Activated CD4-positive, alpha-beta T cell treated with anti-CD3 and anti-CD28 coated beads, Interleukin-2, amount 50 U/mL, for 24 hours (primary cell): ENCODE measurements around the gene PSG6.
"Not testable (repeated sequence)": the region's sequence is repeated elsewhere in the genome, so short reads cannot be mapped to it uniquely, and the experiment has no call there.

Experiments
- DNase-seq, 2 donors: peaks; one replicate each; pipeline ENCODE4 v3.0.0-alpha.2; 2020; ENCODE audit warnings: low read depth in 1 of 2, low spot score in 1 of 2

PSG6 gene

GRCh38 chr19:42853231-42853630 lies 64.5 kb downstream of the PSG6 start:
- not testable (repeated sequence) for DNase-seq

GRCh38 chr19:42852821-42853220 lies 64.9 kb downstream of the PSG6 start:
- not testable (repeated sequence) for DNase-seq
